BE2C (cell line): ENCODE data around the gene TADA2B.

Experiments
- DNase-seq: peaks from one replicate; pipeline ENCODE4 v3.0.0-alpha.2; 2020
- H3K27me3 ChIP-seq: fragments of 250-450 bp; sonication (Bioruptor Pico); 2 replicates; pipeline ENCODE4 v1.5.1; 2020; ENCODE audit warnings: mild to moderate bottlenecking
- H3K36me3 ChIP-seq: fragments of 250-450 bp; sonication (Bioruptor Pico); 2 replicates; pipeline ENCODE4 v1.5.1; 2020; ENCODE audit warnings: mild to moderate bottlenecking
- H3K4me1 ChIP-seq: fragments of 250-450 bp; sonication (Bioruptor Pico); 2 replicates; pipeline ENCODE4 v1.5.1; 2020
- H3K4me3 ChIP-seq: 2 replicates; pipeline ENCODE4 v1.5.1; 2011; ENCODE audit warnings: low read depth, low read length
- H3K9me3 ChIP-seq: fragments of 250-450 bp; sonication (Bioruptor Pico); 2 replicates; pipeline ENCODE4 v1.5.1; 2020
- TF ChIP-seq, protein P1 (sequence below): IDR thresholded peaks from 2 replicates; pipeline ENCODE4 v1.5.1; 2012; ENCODE audit warnings: mild to moderate bottlenecking, low read depth, low read length

TADA2B gene

DNA sequence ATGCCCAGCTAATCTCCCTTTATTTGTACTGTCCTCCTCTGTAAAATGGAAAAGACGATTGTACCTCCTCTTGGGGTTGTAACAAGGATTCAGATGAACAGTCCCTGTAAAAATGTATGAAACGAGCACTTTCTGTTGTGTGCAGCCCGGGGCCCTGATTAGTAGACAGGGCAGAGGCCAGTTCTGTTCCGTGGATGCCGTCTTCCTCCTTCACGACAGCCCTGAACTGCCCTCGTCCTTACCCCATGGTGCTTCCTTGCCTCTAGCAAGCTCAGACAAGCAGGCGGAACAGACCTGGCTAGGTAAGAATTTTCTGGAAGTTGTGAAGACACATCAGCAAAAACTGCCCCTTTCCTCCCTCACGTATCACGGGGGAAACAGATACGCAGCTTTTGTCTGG, 22.3 kb upstream of the TADA2B start:
- Histone ChIP-seq H3K4me3 (no peak overlapping the region), H3K27me3 (no peaks in the 10 kb centered on the region), H3K9me3 (no peaks in the 10 kb centered on the region), H3K36me3 (peaks cover 42% of the 10 kb centered on the region), H3K4me1 (no peaks in the 10 kb centered on the region)
- no peak for DNase-seq
- TF ChIP-seq, protein P1, sequence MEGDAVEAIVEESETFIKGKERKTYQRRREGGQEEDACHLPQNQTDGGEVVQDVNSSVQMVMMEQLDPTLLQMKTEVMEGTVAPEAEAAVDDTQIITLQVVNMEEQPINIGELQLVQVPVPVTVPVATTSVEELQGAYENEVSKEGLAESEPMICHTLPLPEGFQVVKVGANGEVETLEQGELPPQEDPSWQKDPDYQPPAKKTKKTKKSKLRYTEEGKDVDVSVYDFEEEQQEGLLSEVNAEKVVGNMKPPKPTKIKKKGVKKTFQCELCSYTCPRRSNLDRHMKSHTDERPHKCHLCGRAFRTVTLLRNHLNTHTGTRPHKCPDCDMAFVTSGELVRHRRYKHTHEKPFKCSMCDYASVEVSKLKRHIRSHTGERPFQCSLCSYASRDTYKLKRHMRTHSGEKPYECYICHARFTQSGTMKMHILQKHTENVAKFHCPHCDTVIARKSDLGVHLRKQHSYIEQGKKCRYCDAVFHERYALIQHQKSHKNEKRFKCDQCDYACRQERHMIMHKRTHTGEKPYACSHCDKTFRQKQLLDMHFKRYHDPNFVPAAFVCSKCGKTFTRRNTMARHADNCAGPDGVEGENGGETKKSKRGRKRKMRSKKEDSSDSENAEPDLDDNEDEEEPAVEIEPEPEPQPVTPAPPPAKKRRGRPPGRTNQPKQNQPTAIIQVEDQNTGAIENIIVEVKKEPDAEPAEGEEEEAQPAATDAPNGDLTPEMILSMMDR: no peak

DNA sequence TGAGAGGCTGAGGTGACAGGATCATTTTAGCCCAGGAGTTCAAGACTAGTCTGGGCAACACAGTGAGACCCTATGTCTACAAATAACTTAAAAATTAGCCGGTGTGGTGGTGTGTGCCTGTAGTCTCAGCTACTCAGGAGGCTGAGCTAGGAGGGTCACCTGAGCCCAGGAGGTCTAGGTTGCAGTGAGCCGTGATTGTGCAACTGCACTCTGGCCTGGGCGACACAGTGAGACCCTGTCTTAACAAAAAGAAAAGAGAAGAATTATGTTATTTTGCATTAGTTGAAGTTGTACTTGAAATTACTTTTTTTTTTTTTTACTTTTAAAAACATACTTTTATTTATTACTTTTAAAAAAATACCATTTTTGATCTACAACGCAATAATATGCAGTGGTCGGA, 21.8 kb upstream of the TADA2B start:
- Histone ChIP-seq H3K4me1 (no peaks in the 10 kb centered on the region), H3K9me3 (no peaks in the 10 kb centered on the region), H3K27me3 (no peaks in the 10 kb centered on the region), H3K36me3 (peaks cover 41% of the 10 kb centered on the region), H3K4me3 (no peak overlapping the region)
- DNase-seq: no peak
- TF ChIP-seq, protein P1: no peak

DNA sequence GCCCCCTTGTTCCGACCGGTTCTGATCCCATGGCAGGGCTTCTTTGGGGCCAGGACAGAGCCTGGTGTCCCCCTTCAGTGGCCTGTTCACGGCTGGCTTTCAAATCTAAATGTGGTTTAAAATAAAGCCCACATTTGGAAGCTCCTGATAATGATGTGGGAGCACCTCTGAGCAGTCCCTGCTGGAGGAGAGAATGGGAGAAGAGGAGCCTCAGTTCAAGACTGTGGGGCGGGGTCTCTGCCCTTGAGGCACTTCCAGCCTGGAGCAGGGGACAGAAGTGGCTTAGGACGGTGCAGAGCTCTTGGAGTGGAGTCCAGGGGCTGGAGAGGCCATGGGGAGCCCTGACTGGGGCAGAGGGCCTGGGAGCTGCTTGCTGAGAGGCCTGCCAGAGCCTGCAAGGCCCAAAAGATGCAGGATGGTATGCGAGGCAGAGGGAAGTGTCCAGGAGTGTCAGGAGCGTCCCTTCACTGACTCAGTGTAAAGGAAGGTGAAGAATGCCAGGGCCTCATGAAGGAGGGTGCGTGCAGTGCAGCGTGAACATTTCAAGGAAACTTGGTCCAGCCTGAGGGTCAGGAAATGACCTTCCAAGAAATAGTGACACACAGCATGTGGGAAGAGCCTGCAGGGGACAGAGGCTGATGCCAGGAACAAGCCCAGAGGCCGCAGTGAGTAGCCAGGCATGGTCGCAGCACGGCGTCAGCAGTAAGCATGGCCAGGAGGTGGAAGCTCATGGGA, 21.1 kb upstream of the TADA2B start:
- Histone ChIP-seq H3K27me3 (no peaks in the 10 kb centered on the region), H3K9me3 (no peaks in the 10 kb centered on the region), H3K4me1 (no peaks in the 10 kb centered on the region), H3K36me3 (peaks cover 38% of the 10 kb centered on the region), H3K4me3 (no peak overlapping the region)
- no peak for DNase-seq
- TF ChIP-seq, protein P1: no peak

DNA sequence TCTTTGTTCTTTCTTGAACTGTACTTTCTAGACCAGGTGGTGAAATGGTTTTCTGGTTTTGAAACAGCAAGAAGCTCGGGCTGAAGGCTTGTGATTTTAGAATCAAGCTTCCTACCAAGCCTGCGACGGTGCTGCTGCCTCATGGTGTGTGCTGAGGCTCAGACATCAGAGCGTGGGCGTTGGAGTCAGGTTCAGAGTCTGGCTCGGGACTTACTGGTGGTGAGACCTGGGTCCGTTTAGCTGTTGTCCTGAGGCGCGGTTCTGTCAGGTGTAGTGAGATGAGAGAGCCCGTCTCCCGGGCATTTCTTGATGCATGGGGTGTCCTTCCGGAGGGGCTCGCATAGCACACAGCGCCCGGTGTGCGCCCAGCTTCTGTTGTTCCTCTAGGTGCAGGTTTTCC, 19.7 kb upstream of the TADA2B start:
- no peak for DNase-seq
- TF ChIP-seq, protein P1: no peak
- Histone ChIP-seq H3K4me3 (no peak overlapping the region), H3K36me3 (peaks cover 37% of the 10 kb centered on the region), H3K4me1 (no peaks in the 10 kb centered on the region), H3K9me3 (no peaks in the 10 kb centered on the region), H3K27me3 (no peaks in the 10 kb centered on the region)

DNA sequence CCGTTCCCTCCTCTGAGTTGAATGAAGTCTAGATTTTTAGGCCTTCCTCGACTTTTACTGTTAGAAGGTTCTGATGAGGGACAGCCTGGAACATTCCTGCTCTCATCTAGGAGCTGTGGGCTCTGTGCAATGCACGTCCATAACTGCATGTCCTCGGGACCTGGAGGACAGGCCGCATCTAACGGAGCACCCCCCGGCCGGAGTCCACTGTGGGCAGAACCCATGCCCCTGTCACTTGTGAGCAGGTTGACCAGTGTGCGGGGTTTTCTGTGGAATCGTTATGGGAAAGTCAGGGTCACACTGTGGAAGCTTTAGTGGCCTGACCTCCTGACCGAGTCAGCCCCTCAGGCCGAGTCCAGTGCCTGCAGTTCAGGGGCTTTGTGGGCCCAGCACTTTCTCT, 19.3 kb upstream of the TADA2B start:
- Histone ChIP-seq H3K9me3 (no peaks in the 10 kb centered on the region), H3K36me3 (peaks cover 37% of the 10 kb centered on the region), H3K4me3 (no peak overlapping the region), H3K27me3 (no peaks in the 10 kb centered on the region), H3K4me1 (no peaks in the 10 kb centered on the region)
- no peak for DNase-seq
- TF ChIP-seq, protein P1: no peak

DNA sequence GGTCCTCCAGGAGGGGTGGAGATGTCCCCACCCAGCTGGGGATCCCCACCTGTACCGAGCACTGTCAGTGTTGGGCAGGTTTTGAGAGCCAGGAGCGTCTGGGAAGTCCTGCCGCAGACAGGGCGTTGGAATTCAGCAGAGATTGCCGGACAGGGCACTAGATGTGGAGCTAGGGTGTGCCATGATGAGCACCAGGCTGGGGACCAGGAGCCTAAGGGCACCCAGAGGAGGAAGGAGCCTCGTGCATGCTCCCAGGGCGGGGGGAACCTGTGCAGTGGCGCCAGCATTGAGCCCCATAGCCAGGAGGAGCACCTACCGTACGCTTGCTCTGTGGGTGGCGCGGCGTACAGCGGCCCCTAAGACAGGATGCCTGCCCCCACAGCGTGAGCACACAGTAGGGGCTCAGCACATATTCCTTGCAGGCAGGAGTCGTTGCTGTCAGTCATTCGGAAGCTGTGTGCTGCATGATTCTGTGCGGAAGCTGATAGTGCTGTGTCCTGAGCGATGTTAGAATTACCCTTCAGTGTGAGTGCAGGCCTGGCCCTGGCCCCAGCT, 18.8 kb upstream of the TADA2B start:
- Histone ChIP-seq H3K36me3 (peaks cover 42% of the 10 kb centered on the region), H3K4me1 (no peaks in the 10 kb centered on the region), H3K4me3 (no peak overlapping the region), H3K27me3 (no peaks in the 10 kb centered on the region), H3K9me3 (no peaks in the 10 kb centered on the region)
- TF ChIP-seq, protein P1: no peak
- no peak for DNase-seq
